Measurements from ENCODE around the gene TOE1. TPM values are rescaled to one million over a fixed set of nuclear protein-coding genes. Genes with fewer than 3 reads are reported as not detected.

TOE1 gene
- total and polyA plus RNA-seq, 9 of the 15 experiments (the other 6 are each of a cell fraction or from before 2014, with no cell fraction given), result 32.1 to 85.7 (median 38.0) TPM

GRCh38 chr1:45339789-45340558 lies at the start of gene TOE1, which contains the start of gene MUTYH (continued):
- peak in 1 of 2 experiments; percentile 79; a peak in 2 of 4 replicates for TF ChIP-seq UBTF (IDR thresholded peaks at IDR 0.05; ENCODE audit: borderline replicate concordance in 1 of 2, low read depth in 2 of 2, low read length in 2 of 2)
- no peak for TF ChIP-seq BRD9 (IDR thresholded peaks at IDR 0.05; ENCODE audit: low read depth, partially characterized antibody)
- TF ChIP-seq ZNF121 (CRISPR knock-in tag; conservative IDR thresholded peaks at IDR 0.05), result no peak
- TF ChIP-seq MEIS2 (IDR thresholded peaks at IDR 0.05; ENCODE audit: partially characterized antibody), result no peak
- TF ChIP-seq ELF2 (CRISPR knock-in tag; IDR thresholded peaks at IDR 0.05), result no peak
- TF ChIP-seq SUPT5H (IDR thresholded peaks at IDR 0.05), result peak; percentile 99
- TF ChIP-seq ZNF699 (CRISPR knock-in tag; IDR thresholded peaks at IDR 0.05; ENCODE audit: insufficient replicate concordance), result no peak
- TF ChIP-seq KDM4B (IDR thresholded peaks at IDR 0.05; ENCODE audit: borderline replicate concordance in 2 of 2, low read depth in 1 of 2), result no peak; a peak in 1 of 4 replicates
- TF ChIP-seq KAT8 (IDR thresholded peaks at IDR 0.05; ENCODE audit: low read depth), result no peak
- peak in 1 of 2 experiments; percentile 94; a peak in 2 of 4 replicates for TF ChIP-seq ZNF639 (CRISPR knock-in tag; conservative IDR thresholded peaks at IDR 0.05 in 1 of 2, IDR thresholded peaks at IDR 0.05 in 1 of 2)
- no peak for TF ChIP-seq HIVEP1 (CRISPR knock-in tag; IDR thresholded peaks at IDR 0.05)
- peak; percentile 96 for TF ChIP-seq POLR2H (tag; IDR thresholded peaks at IDR 0.05; ENCODE audit: low read depth)
- TF ChIP-seq SP2 (IDR thresholded peaks at IDR 0.05; ENCODE audit: extremely low read depth, low read depth, low read length, poor library complexity, severe bottlenecking), result no peak
- TF ChIP-seq ID3 (CRISPR knock-in tag; IDR thresholded peaks at IDR 0.05), result no peak
- TF ChIP-seq ID3 (tag; IDR thresholded peaks at IDR 0.05), result 0 out of 2 replicates have a peak, but pooled peaks have one; percentile 69
- 0 out of 2 replicates have a peak, but pooled peaks have one; percentile 7 for TF ChIP-seq HES1 (IDR thresholded peaks at IDR 0.05; ENCODE audit: low read depth)
- no peak for TF ChIP-seq HOMEZ (CRISPR knock-in tag; IDR thresholded peaks at IDR 0.05)
- TF ChIP-seq TCF15 (CRISPR knock-in tag; IDR thresholded peaks at IDR 0.05), result no peak
- peak; percentile 75 for TF ChIP-seq CREB1 (IDR thresholded peaks at IDR 0.05)
- TF ChIP-seq CREB1 (CRISPR knock-in tag; IDR thresholded peaks at IDR 0.05), result peak; percentile 78

Data from K562 (cell line).